Testis (tissue), 3 donors: ENCODE measurements around the gene HYOU1. TPM values are rescaled to one million over a fixed set of nuclear protein-coding genes. Genes with fewer than 3 reads are reported as not detected.

Source experiments
- DNase-seq: peaks from one replicate; pipeline ENCODE4 v3.0.0-alpha.2; 2019
- H3K27ac ChIP-seq, 2 donors: fragments of 200-600 bp; sonication (generic); one replicate each; pipeline ENCODE4 v1.5.1; 2019
- H3K27me3 ChIP-seq: fragments of 200-600 bp; sonication (generic); one replicate; pipeline ENCODE4 v1.5.1; 2019
- H3K36me3 ChIP-seq: fragments of 200-600 bp; sonication (generic); one replicate; pipeline ENCODE4 v1.5.1; 2017; ENCODE audit warnings: low read depth; ENCODE audit errors: missing control alignments
- H3K4me1 ChIP-seq: fragments of 200-600 bp; sonication (generic); one replicate; pipeline ENCODE4 v1.5.1; 2019
- H3K4me3 ChIP-seq, 2 donors: fragments of 200-600 bp; sonication (generic); one replicate each; pipeline ENCODE4 v1.5.1; 2017 to 2019
- H3K9me3 ChIP-seq: fragments of 200-600 bp; sonication (generic); one replicate; pipeline ENCODE4 v1.5.1; 2017
- CTCF ChIP-seq, 3 experiments: fragments of 450-650 bp in 2 of 3; fragments of 200-600 bp in 1 of 3; sonication (generic) in 1 of 3; IDR thresholded peaks; one replicate each; pipeline ENCODE4 v1.5.1; 2016 to 2019; ENCODE audit warnings: antibody characterized with exemption in 3 of 3, mild to moderate bottlenecking in 2 of 3, moderate library complexity in 1 of 3
- POLR2A ChIP-seq: fragments of 450-650 bp; IDR thresholded peaks from one replicate; pipeline ENCODE4 v1.6.1; 2017; ENCODE audit warnings: antibody characterized with exemption, mild to moderate bottlenecking, moderate library complexity
- WGBS, 2 donors: methylation state at CpG; one replicate each; pipeline ENCODE4 v1.1.5; 2018; 5-methylcytosine and 5-hydroxymethylcytosine counted together
- intact Hi-C: fragments of 100-400 bp; cut with DNase I; formaldehyde crosslinking; loops from one replicate; pipeline ENCODE4 v1.15.1; 2023; ENCODE audit warnings: low total_unique reads
- polyA plus RNA-seq: library from polyadenylated mRNA; stranded (reverse); fragments of 350-450 nt; fragmentation: Illumina TruSeq; extraction: RNeasy Lipid Tissue Mini Kit (QIAGEN cat#74804); gene quantifications from one replicate; pipeline ENCODE4 v1.2.3, GENCODE V29; 2014; ENCODE audit warnings: low read depth, low replicate concordance; ENCODE audit not compliant: insufficient read depth
- total RNA-seq, 2 donors: library from RNA; depleted of rRNA; stranded (reverse); fragments of >200 nt; gene quantifications; one replicate each; pipeline ENCODE4 v1.2.3, GENCODE V29; 2016

Gene HYOU1
- total and polyA plus RNA-seq, 3 donors from 2014 or later = 126 to 209 (median 127) TPM

DNA sequence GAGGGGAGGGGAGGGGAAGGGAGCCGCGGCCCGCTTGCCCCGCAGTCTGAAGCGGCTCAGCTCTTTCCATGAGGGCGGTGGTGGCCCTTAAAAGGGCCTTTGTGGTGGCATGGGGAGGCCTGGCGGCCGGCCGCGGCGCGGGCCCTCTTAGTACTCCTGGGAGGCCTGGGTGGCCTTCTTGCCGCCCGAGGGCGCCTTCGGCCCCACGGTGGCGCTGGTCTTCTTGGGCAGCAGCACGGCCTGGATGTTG, 37.7 kb upstream of the HYOU1 start:
- Histone ChIP-seq H3K4me1 (peaks cover 17% of the 10 kb centered on the region), H3K27me3 (no peaks in the 10 kb centered on the region), H3K9me3 (no peaks in the 10 kb centered on the region), H3K27ac (peak overlapping the region; percentile 83 to 96), H3K36me3 (no peaks in the 10 kb centered on the region), H3K4me3 (peak overlapping the region; percentile 77 to 80)
- peak; percentile 85 for DNase-seq
- WGBS, 2 donors = 0% methylated on average over 12 of the region's 19 CpGs; no CpG with 5 or more reads in 1 of the 2 donors
- intact Hi-C loops = loop anchor here (5.0 to 10.0 kb wide), 2 partner anchors 37 to 90 kb away; partner anchors contain the start of genes HYOU1 and NHERF4
- no peak for TF ChIP-seq POLR2A
- peak in 2 of 3 experiments; percentile 55 to 65 for TF ChIP-seq CTCF (IDR thresholded peaks at IDR 0.05)

DNA sequence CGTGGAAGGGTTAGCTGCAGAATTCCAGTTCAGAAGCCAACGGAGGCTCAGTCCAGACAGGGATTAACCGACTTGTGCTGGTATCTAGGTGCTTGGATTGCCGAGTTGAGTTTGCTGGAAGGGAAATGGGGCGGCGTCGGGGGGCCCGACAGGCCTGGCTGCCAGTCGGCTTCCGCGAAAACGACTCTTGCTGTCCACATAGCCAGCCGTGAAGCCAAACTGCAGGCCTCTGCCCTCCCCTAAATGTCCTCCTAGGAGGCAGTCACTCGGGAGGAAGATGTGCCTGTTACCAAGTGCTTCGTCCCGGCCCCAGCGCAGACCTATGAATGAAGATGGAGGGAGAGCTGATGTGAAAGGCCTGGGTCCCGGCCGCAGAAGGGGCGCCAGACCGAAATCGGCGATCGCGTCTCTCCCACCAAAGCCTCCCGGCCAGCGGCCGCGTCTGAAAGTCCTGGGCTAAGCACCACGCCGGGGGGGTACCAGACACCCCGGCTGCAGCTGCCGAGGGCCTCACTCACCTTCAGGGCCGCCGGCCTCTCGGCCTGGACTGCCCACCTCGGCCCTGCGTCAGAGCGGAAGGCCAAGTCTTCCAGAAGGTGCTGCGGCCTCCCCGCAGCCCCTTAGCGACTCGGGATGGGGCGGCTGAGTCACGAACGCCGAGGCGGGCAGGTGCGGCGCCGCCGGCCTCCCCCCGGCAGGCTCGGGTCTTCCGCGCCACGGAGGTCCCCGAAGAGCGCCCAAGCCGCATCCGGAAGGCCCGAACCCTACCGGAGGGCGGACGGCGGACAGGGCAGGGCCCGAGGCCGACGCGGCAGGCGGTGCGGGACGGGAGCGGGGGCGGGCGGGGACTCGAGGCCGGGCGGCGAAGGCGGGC, 37.2 kb upstream of the HYOU1 start:
- Histone ChIP-seq H3K27me3 (no peaks in the 10 kb centered on the region), H3K36me3 (no peaks in the 10 kb centered on the region), H3K9me3 (no peaks in the 10 kb centered on the region), H3K4me3 (peak overlapping the region; percentile 77 to 80), H3K27ac (peak overlapping the region; percentile 83 to 96), H3K4me1 (peaks cover 17% of the 10 kb centered on the region)
- 1 to 2% methylated on average over 12 to 45 of the region's 81 CpGs for WGBS, 2 donors
- TF ChIP-seq CTCF (IDR thresholded peaks at IDR 0.05) (no peak), POLR2A (no peak)
- DNase-seq = peak; percentile 46
- intact Hi-C loops = loop anchor here (10.0 kb wide), 1 partner anchor 91 kb away; the partner anchor contains the start of gene NHERF4

DNA sequence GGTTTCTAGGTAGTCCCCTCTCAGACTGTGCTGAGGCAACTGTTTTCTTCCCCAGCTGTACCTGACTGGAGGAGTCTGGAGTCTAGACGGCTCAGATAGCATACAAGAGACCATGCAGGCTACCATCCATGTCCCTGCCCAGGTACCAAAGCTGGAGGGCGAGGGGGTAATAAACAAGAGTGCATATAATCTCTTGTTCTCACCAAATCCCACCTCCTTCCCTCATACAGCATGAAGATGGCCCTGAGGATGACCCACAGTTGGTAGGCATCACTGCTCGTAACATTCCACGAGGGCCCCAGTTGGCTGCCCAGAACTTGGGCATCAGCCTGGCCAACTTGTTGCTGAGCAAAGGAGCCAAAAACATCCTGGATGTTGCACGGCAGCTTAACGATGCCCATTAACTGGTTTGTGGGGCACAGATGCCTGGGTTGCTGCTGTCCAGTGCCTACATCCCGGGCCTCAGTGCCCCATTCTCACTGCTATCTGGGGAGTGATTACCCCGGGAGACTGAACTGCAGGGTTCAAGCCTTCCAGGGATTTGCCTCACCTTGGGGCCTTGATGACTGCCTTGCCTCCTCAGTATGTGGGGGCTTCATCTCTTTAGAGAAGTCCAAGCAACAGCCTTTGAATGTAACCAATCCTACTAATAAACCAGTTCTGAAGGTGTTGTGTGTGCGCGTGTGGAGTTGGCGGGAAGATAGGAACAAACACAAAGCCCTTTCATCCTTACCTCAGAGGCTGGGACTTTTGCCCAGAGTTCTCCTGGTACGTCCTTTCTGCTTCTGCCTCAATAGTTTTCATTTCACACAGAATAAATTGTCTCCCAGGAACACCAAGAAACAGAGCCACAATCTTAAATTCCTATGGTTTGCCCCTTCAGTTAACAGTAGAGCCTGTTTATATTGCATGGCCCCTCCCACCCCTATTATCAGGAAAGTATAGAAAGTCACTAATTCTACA, 36.2 kb upstream of the HYOU1 start:
- H3K4me3 ChIP-seq = peak overlapping the region; percentile 77 to 80
- H3K4me1 ChIP-seq = peaks cover 17% of the 10 kb centered on the region
- H3K9me3 ChIP-seq = no peaks in the 10 kb centered on the region
- no peak for DNase-seq
- intact Hi-C loops = loop anchor here (10.0 kb wide), 1 partner anchor 92 kb away; the partner anchor contains the start of gene NHERF4
- H3K36me3 ChIP-seq = no peaks in the 10 kb centered on the region
- 56 to 62% methylated on average over 10 to 12 of the region's 12 CpGs for WGBS, 2 donors
- peak overlapping the region; percentile 83 to 96 for H3K27ac ChIP-seq
- no peaks in the 10 kb centered on the region for H3K27me3 ChIP-seq
- TF ChIP-seq CTCF (IDR thresholded peaks at IDR 0.05) = no peak
- no peak for TF ChIP-seq POLR2A

- no peak overlapping the region for H3K27ac ChIP-seq
- peaks cover 17% of the 10 kb centered on the region for H3K4me1 ChIP-seq
- intact Hi-C loops = loop anchor here (10.0 kb wide), 1 partner anchor 93 kb away; the partner anchor contains the start of gene NHERF4
- no peak for DNase-seq
- H3K27me3 ChIP-seq = no peaks in the 10 kb centered on the region
- TF ChIP-seq POLR2A (no peak), CTCF (IDR thresholded peaks at IDR 0.05) (no peak)
- H3K9me3 ChIP-seq = no peaks in the 10 kb centered on the region
- H3K36me3 ChIP-seq = no peaks in the 10 kb centered on the region
- 86 to 91% methylated on average over 11 to 13 of the region's 13 CpGs for WGBS, 2 donors
- no peak overlapping the region for H3K4me3 ChIP-seq
These were observed 35.2 kb upstream of the HYOU1 start for GRCh38 chr11:119091966-119092879.
